ENCODE data around the gene HS6ST2.

Gene HS6ST2

DNA sequence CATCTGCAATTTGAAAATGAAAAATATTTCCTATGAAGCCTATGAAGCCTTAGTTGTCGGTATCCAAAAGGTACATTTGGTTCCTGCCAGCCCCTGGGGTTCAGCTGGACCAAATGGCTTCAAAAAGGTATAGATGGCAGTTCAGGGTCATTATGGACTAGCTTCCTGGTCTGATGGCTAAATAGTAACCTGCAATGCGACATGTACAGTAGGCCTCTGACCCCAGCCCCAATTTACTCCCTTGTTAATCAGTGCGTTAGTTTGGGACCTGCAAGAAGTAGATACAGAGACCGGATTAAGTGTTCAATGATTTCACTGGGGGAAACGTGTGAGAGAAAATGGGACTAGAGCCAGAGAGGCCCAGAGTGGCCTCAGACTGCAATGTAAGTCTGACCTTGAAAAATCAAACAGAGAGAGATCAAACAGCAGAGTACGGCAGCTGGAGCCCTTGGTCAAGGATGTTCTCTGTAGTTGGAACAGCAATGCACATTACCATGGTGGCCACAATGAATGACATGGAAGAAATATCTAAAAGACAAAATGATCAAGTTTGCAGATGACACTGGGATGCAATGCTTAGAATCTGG lies 354.6 kb downstream of the HS6ST2 start:
- DNase-seq, result no peak

DNA sequence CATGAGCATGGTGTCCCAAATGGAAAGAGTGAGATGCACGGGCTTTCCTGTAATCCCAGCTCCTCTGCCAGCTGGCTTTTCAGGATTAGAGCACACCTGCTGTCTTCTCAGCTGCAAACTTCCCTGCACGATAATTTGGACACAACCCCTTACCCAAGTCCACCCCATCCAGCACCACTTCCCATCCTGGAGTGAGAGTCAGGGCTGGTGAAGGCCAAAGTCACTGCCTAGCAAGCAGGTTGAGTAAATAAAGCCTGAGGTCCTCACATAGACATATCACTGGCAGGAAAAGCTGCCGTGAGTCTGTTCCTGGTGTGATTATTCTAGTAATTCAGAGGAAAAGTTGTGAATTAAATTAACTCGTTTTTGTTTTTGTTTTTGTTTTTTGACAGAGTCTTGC lies 355.7 kb downstream of the HS6ST2 start:
- DNase-seq, result no peak

DNA sequence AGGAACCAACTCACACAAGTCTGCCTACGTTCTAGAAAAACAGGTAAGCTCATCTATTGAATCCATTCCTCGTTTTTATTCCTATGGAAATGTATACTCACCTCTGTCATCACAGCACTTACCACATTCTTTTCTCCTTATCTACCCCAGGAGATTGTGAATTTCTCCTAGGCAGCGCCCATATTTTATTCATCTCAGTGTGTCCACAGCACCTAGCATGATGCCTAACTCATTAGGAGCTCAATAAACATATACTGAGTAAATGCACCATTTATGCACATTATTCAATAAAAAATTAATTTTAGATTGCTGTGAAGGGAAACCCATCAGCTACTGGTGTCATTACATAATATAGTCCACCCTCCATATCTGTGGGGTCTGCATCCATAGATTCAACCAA lies 363.4 kb downstream of the HS6ST2 start:
- no peak for DNase-seq

DNA sequence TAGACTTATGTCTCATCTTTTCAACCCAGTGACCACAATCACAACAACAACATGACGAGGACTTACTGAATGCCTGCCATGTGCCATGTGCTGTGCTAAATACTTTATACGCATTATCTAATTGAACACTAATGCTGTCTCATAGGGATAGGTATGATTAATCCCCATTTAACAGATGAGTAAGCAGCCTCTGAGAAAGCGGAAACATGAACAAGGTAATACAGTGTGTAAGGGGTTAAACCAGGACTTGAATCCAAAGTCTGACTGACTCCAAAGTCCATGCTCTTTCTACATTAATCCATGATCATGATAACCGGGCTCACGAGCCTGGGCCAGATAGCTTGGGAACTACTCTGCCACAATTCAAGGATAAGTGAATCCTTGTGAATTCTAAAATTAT lies 364.3 kb downstream of the HS6ST2 start:
- DNase-seq, result no peak

DNA sequence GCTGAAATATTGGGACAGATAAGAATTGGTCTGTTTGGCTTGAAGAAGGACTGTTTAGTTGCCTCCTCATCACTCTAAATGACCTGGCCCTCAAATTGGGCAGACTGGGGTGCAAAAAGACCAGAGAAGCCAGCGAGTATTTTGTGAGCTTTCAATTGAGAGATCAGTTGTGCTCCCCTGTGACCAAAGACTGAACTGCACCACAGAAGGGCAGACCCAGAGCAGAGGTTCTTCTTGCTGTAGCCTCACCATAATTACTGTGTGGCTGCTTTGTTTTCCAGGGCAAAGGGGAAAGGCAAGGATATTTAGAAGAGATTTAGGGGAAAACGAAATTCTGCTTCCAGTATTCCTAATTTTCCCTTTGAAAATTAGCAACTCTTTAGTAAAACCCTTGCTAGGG lies 365.5 kb downstream of the HS6ST2 start:
- DNase-seq, result no peak

DNA sequence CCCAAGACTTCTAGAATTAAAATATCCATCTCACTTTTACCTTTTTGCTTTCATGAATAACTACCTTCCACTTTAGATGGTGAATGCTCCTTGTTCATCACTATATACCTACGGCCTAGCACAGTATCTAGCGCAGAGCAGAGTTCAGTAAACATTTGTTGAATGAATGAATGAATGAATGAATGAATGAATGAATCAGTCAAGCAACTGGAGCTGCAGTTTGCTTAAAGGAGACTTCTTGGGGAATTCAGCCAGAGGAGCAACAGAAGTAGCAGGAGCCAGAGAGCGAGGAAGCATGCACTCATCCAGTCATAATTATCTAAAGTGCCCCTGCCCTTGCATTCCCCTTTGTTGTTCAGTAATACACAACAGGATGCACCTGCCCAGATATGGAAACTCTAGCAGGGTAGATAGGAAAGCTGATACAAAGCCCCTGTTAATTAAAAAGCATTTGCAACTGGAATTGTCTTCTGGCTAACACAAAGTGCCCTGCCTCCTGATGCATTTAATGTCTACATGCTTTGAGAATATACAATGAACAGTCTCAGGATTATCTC lies 366.6 kb downstream of the HS6ST2 start:
- no peak for DNase-seq

DNA sequence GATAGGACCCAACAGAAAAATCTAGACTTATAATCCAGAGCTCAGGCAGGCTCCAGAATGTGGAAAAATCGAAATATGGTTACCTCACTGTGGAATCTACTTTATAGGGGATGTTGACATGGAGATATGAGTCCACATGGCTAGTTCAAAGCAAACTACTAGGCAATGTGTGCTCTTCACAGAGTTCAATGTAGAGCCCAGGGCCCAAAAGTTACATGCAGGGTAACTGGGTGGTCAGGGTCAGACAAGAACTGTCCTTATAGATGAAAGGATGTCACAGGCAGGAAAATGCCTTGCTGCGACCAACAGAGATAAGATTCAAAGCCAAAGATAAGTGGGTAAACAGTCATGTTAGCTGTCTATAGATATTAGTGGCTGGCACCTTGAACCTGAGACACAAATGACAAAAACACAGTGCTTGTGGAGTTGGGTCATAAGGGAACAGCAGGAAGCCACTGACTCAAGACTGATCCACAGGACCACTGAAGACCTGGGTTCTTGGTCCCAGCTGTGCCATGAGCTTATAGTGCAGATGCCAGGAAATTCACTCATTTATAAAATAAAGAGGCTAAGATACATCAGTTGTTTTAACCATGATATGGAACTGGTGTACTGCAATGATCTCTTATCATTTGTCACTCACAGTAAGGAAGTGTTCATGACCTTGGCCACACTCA lies 367.9 kb downstream of the HS6ST2 start:
- DNase-seq, result no peak

DNA sequence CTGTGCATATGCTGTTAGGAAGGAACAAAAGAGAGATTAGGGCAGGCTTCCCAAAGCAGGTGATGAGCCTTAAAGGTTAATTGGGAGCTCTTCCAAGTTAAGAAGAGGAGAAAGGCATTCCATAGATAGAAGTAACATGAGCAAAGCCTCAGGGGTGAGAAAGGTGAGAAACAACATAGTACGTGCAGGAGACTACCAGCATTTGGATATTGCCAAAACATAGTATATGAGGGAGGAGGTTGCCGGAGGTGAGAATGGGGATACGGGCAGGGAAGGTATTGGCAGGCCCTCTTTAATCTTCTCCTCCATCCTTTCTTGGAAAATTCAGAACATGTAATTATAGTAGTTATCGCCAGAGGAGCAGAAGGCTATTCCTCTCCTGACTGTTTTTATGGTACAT lies 373.5 kb downstream of the HS6ST2 start:
- DNase-seq, result no peak

DNA sequence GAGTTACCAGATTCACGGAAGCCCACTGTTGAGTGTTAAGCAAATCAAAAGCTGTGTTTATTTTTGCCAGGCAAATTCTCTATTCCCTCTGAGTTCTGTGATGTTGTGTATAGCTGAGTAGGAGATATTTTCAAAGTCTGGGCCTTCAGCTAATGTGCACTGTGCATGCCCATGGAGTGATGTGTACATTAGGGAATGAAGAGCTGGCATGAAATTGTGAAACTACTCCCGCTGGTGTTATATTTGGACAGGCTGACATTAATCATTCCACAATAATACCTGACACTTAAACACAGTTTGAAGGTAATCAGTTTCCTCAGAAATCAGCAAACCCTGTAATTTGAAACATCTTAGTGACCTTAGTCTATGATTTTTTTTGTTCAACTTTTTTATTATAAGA lies 381.5 kb downstream of the HS6ST2 start:
- DNase-seq, result no peak

Measured in T-helper 9 cell (primary cell).